ENCODE measurements around the gene OCEL1.

DNA sequence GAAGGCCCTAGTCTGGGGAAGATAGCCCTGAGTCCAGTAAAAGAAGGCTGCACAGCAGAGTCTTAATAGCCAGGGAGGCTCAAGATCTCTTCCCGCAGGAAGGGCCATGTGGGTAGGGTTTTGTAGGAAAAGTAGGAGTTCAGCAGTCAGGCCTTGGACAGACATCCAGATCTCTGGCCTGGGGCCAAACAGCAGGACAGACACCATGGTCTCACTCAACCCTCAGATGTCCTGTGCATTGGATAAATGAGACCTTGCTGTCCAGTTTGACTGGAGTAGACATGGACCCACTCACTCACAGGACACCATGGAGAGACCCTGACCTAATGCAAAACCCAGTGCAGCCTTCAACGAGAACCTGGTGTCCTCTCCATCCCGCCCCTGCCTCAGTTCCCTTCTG is 3.9 kb downstream of the OCEL1 start:
- TF ChIP-seq CTCF (IDR thresholded peaks at IDR 0.05) (no peak), POLR2A (IDR thresholded peaks at IDR 0.05) (no peak)
